SU-DHL-6 (cell line): ENCODE measurements around the gene RBM4B.

Experiments used
- EZH2phosphoT487 ChIP-seq: fragments of 200-600 bp; sonication (generic), shearing (Covaris generic); conservative IDR thresholded peaks from 2 replicates; pipeline ENCODE4 v1.6.1; 2018; ENCODE audit warnings: mild to moderate bottlenecking, antibody characterized with exemption, low read length, moderate library complexity, mixed read lengths
- TF ChIP-seq, protein P1 (sequence below): fragments of 200-600 bp; sonication (generic); IDR thresholded peaks from one replicate; pipeline ENCODE4 v1.5.1; 2017; ENCODE audit warnings: antibody characterized with exemption, mild to moderate bottlenecking, low read length, moderate library complexity; ENCODE audit not compliant: insufficient read depth, poor library complexity, severe bottlenecking

DNA sequence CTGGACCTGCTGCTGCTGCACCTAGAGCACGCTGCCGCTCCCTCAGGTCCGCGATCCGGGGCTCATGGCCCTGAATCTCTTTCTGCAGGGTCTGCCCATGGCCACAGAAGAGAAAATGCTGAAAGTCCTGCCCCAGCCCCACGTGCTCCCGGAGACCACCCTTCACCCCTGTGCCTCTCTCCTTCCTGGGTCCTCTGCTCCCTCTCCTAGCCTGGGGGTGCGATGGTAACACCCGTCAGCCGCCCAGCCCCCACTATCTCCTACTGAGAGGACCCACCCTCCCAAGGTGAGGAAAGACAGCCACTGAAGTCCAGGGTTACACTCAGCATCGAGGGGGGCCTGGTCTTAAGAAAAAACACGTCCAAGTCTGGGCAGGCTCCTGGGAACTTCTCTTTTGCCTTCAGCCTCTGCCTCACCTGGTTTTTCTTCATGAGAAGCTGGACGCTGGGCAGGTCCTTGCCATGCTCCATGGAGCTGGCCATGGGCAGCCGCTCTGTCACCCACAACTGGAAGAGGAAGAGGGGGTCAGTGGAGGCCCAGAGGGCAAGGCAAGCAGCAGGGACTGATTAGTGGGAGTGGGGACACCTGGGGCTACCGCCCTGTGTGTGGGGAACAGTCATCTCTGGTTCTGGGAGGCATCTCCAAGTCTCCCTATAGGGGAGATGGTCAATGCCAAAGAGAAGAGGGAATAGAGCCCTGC is 15.8 kb upstream of the RBM4B start:
- TF ChIP-seq, protein P1, sequence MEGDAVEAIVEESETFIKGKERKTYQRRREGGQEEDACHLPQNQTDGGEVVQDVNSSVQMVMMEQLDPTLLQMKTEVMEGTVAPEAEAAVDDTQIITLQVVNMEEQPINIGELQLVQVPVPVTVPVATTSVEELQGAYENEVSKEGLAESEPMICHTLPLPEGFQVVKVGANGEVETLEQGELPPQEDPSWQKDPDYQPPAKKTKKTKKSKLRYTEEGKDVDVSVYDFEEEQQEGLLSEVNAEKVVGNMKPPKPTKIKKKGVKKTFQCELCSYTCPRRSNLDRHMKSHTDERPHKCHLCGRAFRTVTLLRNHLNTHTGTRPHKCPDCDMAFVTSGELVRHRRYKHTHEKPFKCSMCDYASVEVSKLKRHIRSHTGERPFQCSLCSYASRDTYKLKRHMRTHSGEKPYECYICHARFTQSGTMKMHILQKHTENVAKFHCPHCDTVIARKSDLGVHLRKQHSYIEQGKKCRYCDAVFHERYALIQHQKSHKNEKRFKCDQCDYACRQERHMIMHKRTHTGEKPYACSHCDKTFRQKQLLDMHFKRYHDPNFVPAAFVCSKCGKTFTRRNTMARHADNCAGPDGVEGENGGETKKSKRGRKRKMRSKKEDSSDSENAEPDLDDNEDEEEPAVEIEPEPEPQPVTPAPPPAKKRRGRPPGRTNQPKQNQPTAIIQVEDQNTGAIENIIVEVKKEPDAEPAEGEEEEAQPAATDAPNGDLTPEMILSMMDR = no peak
- TF ChIP-seq EZH2phosphoT487 = no peak
